Smooth muscle cell (in vitro differentiated cells): ENCODE results near the gene UBE2U. TPM values are rescaled to one million over a fixed set of nuclear protein-coding genes. Genes with fewer than 3 reads are reported as not detected.

Experiments
- DNase-seq: peaks from one replicate; lab custom pipeline; 2025; ENCODE audit not compliant: unreplicated experiment; lab: John Stamatoyannopoulos, UW
- H2AFZ ChIP-seq: fragments of 200-600 bp; sonication (generic); 2 replicates; pipeline ENCODE4 v1.6.0; 2016; ENCODE audit warnings: antibody characterized with exemption, low read depth, mild to moderate bottlenecking
- H3F3A ChIP-seq: fragments of 200-600 bp; sonication (generic); 2 replicates; pipeline ENCODE4 v1.6.0; 2017; ENCODE audit warnings: antibody characterized with exemption, low read depth
- H3K27ac ChIP-seq: fragments of 200-600 bp; sonication (generic); 2 replicates; pipeline ENCODE4 v1.5.1; 2016; ENCODE audit warnings: low read depth, mild to moderate bottlenecking
- H3K27me3 ChIP-seq: fragments of 200-600 bp; sonication (generic); 2 replicates; pipeline ENCODE4 v1.6.1; 2016; ENCODE audit warnings: low read depth, mild to moderate bottlenecking
- H3K36me3 ChIP-seq: fragments of 200-600 bp; sonication (generic); 2 replicates; pipeline ENCODE4 v1.5.1; 2016; ENCODE audit warnings: low read depth
- H3K4me1 ChIP-seq: fragments of 200-600 bp; sonication (generic); 2 replicates; pipeline ENCODE4 v1.5.1; 2016; ENCODE audit warnings: low read depth
- H3K4me2 ChIP-seq: fragments of 200-600 bp; sonication (generic); 2 replicates; pipeline ENCODE4 v1.6.0; 2016; ENCODE audit warnings: mild to moderate bottlenecking
- H3K4me3 ChIP-seq: fragments of 200-600 bp; sonication (generic); 2 replicates; pipeline ENCODE4 v1.5.1; 2016; ENCODE audit warnings: mild to moderate bottlenecking
- H3K79me2 ChIP-seq: fragments of 200-600 bp; sonication (generic); 2 replicates; pipeline ENCODE4 v1.6.0; 2016; ENCODE audit warnings: low read depth, mild to moderate bottlenecking
- H3K9ac ChIP-seq: fragments of 200-600 bp; sonication (generic); 2 replicates; pipeline ENCODE4 v1.6.0; 2016; ENCODE audit warnings: low read depth
- H3K9me3 ChIP-seq: fragments of 200-600 bp; sonication (generic); replicated peaks from 2 replicates; pipeline ENCODE4 v1.5.1; 2016; ENCODE audit warnings: low read depth
- H4K20me1 ChIP-seq: fragments of 200-600 bp; sonication (generic); 2 replicates; pipeline ENCODE4 v1.6.0; 2016; ENCODE audit warnings: low read depth
- WGBS: methylation state at CpG from one replicate; pipeline ENCODE4 v1.1.7; 2016; ENCODE audit warnings: low lambda C conversion rate; 5-methylcytosine and 5-hydroxymethylcytosine counted together
- polyA plus RNA-seq: library from polyadenylated mRNA; unstranded; fragments of >200 nt; fragmentation: Nextera tagmentation; extraction: Ambion mirVana; gene quantifications from 2 replicates; pipeline ENCODE4 v1.2.1, GENCODE V29; 2016
- total RNA-seq: library from RNA; depleted of rRNA; stranded (reverse); fragments of >200 nt; gene quantifications from 2 replicates; pipeline ENCODE4 v1.2.3, GENCODE V29; 2014
- TF ChIP-seq, protein P1 (sequence below): fragments of 200-600 bp; sonication (generic); IDR thresholded peaks from 2 replicates; pipeline ENCODE4 v1.5.1; 2017; ENCODE audit warnings: borderline replicate concordance, mild to moderate bottlenecking, antibody characterized with exemption; ENCODE audit not compliant: insufficient read depth, poor library complexity, severe bottlenecking

The UBE2U gene
- total and polyA plus RNA-seq, 2 experiments from 2014 or later = not detected

DNA sequence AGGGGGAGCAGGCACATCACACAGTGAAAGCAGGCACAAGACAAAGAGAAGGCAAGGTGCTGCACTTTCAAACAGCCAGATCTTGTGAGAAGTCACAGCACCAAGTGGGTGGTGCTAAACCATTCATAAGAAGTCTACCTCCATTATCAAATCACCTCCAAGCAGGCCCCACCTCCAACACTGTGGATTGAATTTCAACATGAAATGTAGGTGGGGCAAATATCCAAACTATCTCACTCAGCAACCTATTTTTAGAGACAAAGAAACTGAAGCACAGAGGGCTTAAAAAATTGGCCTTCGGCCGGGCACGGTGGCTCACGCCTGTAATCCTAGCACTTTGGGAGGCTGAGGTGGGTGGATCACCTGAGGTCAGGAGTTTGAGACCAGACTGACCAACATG, 90.4 kb downstream of the UBE2U start:
- no peaks in the 10 kb centered on the region for H3K79me2 ChIP-seq
- no peak overlapping the region for H2AFZ ChIP-seq
- H3K9me3 ChIP-seq = no peaks in the 10 kb centered on the region
- 94% methylated on average over 4 of the region's 4 CpGs for WGBS
- no peaks in the 10 kb centered on the region for H4K20me1 ChIP-seq
- no peaks in the 10 kb centered on the region for H3K4me1 ChIP-seq
- no peak overlapping the region for H3K27ac ChIP-seq
- no peak overlapping the region for H3K9ac ChIP-seq
- TF ChIP-seq, protein P1, sequence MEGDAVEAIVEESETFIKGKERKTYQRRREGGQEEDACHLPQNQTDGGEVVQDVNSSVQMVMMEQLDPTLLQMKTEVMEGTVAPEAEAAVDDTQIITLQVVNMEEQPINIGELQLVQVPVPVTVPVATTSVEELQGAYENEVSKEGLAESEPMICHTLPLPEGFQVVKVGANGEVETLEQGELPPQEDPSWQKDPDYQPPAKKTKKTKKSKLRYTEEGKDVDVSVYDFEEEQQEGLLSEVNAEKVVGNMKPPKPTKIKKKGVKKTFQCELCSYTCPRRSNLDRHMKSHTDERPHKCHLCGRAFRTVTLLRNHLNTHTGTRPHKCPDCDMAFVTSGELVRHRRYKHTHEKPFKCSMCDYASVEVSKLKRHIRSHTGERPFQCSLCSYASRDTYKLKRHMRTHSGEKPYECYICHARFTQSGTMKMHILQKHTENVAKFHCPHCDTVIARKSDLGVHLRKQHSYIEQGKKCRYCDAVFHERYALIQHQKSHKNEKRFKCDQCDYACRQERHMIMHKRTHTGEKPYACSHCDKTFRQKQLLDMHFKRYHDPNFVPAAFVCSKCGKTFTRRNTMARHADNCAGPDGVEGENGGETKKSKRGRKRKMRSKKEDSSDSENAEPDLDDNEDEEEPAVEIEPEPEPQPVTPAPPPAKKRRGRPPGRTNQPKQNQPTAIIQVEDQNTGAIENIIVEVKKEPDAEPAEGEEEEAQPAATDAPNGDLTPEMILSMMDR = no peak
- H3K36me3 ChIP-seq = no peaks in the 10 kb centered on the region
- no peaks in the 10 kb centered on the region for H3K27me3 ChIP-seq
- H3F3A ChIP-seq = no peaks in the 10 kb centered on the region
- no peak for DNase-seq
- no peak overlapping the region for H3K4me2 ChIP-seq
- no peak overlapping the region for H3K4me3 ChIP-seq

DNA sequence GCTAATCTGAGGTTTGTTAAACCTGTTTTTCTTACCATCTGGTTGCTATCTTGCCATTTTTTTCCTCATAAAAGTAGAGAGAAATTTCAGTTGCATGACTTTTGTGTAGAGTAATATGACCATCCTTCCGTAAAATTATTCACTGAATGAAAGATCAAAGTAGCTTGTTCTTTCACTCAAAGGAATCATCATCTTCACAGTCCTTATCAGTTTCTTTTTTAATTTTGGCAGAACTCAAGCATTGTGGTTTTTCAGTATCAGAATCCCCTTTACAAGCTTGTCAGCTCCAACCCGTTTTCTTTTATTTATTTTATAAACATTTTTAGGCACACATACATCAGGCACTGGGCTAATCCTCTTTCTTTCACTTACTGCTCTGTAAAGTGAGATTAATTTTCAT, 91.7 kb downstream of the UBE2U start:
- H3K36me3 ChIP-seq = no peaks in the 10 kb centered on the region
- no peak overlapping the region for H3K9ac ChIP-seq
- H3K27ac ChIP-seq = no peak overlapping the region
- no peaks in the 10 kb centered on the region for H4K20me1 ChIP-seq
- H3K4me3 ChIP-seq = no peak overlapping the region
- H3K4me2 ChIP-seq = no peak overlapping the region
- H3K79me2 ChIP-seq = no peaks in the 10 kb centered on the region
- WGBS = 53% methylated on average over 2 of the region's 2 CpGs
- TF ChIP-seq, protein P1 = no peak
- no peaks in the 10 kb centered on the region for H3F3A ChIP-seq
- no peak for DNase-seq
- no peaks in the 10 kb centered on the region for H3K4me1 ChIP-seq
- no peaks in the 10 kb centered on the region for H3K27me3 ChIP-seq
- H2AFZ ChIP-seq = no peak overlapping the region
- H3K9me3 ChIP-seq = no peaks in the 10 kb centered on the region

DNA sequence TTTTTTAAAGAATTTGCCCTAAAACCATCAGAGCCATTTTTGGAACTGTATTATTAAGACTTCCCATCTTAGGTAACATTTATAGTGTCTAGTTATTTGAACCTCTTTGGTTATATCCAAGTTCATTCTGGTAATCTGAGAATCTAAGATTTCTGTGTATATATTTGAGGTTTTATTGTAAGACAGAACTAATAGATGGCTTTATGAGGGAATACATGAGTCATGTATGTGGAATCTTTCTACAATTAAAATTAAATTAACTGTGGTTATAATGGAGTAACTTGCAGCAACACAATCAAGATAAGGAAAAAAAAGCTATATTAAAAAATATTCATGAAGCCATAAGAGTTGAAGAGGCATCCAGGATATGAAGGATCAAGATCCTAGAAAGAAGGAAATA, 92.1 kb downstream of the UBE2U start:
- H3K79me2 ChIP-seq = no peaks in the 10 kb centered on the region
- no peak overlapping the region for H3K9ac ChIP-seq
- DNase-seq = no peak
- H3K27ac ChIP-seq = no peak overlapping the region
- H3K4me1 ChIP-seq = no peaks in the 10 kb centered on the region
- no peak overlapping the region for H2AFZ ChIP-seq
- H3K36me3 ChIP-seq = no peaks in the 10 kb centered on the region
- H3K9me3 ChIP-seq = no peaks in the 10 kb centered on the region
- H3F3A ChIP-seq = no peaks in the 10 kb centered on the region
- no peak overlapping the region for H3K4me2 ChIP-seq
- no peak overlapping the region for H3K4me3 ChIP-seq
- no peaks in the 10 kb centered on the region for H3K27me3 ChIP-seq
- H4K20me1 ChIP-seq = no peaks in the 10 kb centered on the region
- TF ChIP-seq, protein P1 = no peak

DNA sequence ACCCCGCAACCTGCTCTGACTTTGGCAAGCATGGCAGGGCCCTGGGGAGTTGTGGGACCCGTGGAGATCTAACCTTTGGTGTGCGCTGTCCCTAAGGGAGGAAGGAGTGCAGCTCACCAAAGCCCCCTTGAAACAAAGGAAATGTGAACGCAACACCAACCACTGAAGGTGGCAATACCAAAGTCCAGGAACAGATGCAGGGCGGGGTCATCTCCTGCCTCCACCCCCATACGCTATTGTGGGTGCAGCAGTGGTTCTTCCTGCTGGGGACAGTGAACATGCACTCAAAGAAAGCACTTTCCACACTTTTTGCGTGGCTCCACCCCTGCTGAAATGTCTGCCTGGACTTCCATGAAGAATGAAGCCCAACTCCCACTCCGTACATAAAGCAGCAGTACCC, 93.0 kb downstream of the UBE2U start:
- H3F3A ChIP-seq = no peaks in the 10 kb centered on the region
- no peaks in the 10 kb centered on the region for H3K9me3 ChIP-seq
- no peak overlapping the region for H3K9ac ChIP-seq
- no peaks in the 10 kb centered on the region for H3K36me3 ChIP-seq
- no peak for DNase-seq
- no peaks in the 10 kb centered on the region for H3K79me2 ChIP-seq
- no peak overlapping the region for H3K4me2 ChIP-seq
- no peaks in the 10 kb centered on the region for H3K4me1 ChIP-seq
- no peaks in the 10 kb centered on the region for H4K20me1 ChIP-seq
- WGBS = 98% methylated on average over 8 of the region's 8 CpGs
- no peak overlapping the region for H2AFZ ChIP-seq
- no peak overlapping the region for H3K4me3 ChIP-seq
- no peak overlapping the region for H3K27ac ChIP-seq
- no peaks in the 10 kb centered on the region for H3K27me3 ChIP-seq
- TF ChIP-seq, protein P1 = no peak
